GM04504 (cell line): ENCODE measurements around the gene MICAL3.
A peak's percentile ranks its signal among the peaks of the same experiment; 100 is the strongest.

Experiments
- DNase-seq: peaks from one replicate; pipeline ENCODE4 v3.0.0-alpha.2; 2012; ENCODE audit warnings: low read depth

Gene MICAL3

DNA sequence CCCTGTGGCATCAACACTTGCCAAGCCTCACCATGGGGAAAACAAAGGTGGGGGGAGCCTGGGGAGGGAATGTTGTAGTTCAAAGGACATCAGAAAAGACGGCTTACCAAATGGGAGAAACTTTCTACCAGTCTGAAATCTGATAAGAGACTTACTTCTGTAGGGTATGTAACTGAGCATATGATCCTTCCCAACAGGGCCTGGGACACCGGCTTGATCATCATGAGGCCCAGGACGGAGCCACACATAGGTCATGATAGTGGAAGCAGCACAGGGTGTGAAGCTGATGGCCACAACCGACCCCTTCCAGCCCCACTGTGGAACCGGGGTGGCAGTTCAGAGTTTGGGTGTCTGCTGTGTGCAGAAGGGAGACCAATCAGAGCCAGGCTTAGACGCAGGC is 51.1 kb downstream of the MICAL3 start:
- DNase-seq: no peak

DNA sequence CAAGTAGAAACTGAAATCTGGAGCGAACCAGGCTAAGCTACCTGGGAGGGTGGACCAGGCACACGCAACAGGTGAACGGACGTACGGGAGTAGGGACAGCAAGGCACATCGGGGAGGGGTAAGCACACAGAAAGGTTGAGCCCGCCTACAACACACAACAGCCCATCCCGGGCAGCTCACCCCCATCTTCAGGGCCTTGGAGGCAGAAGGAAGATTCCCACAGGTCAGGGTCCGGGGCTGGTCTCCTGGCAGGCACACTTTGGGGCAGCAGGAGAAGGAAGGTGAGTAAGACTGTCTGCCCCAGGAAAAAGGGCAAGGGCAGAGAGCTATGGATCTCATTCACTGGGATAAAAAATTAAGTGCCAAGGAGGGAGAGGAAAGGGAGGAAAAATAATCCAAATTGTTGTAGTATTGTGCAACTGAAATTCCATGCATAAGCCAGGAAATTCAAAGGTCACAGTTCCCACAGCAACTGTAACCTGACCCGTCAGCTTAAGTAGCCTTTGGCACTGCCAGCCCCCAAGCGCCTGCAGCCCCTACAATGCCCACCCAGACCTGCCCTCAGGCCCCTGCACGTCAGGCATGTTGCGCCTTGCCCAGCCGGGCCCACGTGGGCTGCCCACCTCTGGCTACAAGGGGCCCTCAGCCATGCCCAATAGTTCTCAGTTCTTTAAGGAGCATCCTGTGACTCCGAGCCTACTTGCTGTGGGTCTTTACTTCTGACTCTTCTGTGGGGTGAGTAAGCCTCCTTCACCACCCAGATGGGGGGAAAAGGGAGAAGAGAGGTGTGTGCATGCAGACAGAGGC is 51.8 kb downstream of the MICAL3 start:
- peak; percentile 51 for DNase-seq

DNA sequence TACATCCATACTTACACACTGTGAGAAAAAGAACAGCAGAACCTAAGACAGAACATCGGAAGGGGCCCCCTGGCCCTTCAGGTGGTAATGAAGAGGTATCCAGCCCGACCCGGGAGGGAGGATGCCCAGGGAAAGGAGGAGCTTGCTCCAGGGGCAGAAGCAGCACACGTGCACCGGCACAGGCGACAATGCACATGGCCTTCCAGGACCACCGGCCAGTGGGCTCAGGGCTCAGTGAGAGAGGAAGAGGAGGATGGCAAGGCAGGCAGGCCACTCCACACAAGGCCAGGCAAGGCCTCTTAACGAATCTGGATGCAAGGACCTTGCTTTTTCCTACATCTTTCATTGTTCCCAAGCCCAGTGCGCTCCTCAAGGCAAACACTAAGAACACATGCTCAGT is 52.6 kb downstream of the MICAL3 start:
- DNase-seq: no peak

DNA sequence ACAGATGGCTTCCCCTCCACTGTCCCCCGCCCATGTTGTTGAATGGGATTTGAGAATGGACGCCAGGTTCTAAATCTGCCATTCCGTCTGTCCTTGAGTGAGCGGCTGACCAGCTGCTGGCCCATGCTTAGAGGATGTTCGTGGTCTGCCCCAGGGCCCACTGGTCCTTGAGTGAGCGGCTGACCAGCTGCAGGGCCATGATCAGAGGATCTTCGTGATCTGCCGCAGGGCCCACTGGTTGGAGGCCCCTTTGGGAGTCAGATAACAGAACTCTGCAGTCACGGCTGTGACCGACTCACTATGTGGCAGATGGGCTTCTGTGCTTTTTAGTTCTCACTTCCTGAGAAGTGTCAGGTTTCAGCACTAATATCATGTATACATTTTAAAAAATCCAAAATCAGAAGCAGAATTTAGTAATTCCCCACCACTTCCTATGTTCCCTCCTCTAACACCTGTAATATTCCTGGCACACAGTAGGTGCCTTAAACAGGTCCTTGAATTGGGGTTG is 54.1 kb downstream of the MICAL3 start:
- DNase-seq: no peak

DNA sequence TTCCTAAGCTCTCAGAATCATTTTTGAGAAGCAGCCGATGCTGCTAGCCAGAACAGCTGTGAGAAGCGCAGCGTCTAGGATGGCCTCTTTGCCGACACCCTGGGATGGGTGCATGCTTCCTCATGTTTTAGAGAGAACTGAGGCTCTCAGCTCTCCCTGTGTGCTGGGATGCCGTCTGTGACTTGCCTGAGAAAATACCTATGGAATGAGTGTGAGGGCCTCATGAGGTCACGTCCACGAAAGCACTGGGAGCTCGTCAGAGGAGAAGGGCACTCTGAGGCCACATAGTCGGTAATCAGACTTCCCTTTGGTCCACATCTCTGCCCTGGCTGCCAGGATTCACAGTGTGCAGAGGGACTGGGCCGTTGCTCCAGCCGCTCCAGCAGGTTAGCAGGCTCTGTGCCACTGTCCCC is 54.7 kb downstream of the MICAL3 start:
- DNase-seq: peak; percentile 80

DNA sequence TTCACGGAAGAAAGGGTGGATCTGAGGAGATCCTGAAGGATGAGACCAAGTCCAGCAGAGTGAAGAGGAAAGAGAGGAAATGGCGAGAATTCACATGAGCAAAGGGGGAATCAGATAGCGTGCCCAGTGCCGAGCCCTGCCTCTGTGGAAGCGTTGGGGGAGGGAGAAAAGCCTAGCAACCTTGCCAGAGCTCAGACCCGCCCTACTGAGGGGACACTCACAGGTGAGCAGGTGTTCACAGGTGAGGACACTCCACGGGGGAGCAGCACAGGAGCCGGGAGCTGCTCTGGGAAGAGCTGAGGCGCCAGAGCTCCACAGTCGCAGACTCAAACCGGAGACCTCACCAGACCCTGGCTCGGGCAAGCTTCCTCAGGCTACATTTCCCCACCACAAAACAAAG is 56.2 kb downstream of the MICAL3 start:
- DNase-seq: no peak

DNA sequence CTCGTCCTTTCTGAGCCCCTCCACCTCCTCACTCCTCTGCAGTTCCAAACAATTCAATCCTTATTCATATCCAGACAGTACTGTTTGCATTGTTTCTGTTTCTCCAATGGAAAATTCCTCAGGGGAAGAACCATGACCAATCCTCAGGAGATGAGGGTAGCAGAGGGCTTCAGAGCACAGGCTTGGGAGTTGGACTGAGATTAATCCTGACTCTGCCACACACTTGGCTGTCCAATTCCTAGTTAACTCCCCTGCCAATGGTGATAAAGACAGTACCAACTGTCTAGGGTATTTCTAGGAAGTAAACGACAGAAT is 58.0 kb downstream of the MICAL3 start:
- no peak for DNase-seq

DNA sequence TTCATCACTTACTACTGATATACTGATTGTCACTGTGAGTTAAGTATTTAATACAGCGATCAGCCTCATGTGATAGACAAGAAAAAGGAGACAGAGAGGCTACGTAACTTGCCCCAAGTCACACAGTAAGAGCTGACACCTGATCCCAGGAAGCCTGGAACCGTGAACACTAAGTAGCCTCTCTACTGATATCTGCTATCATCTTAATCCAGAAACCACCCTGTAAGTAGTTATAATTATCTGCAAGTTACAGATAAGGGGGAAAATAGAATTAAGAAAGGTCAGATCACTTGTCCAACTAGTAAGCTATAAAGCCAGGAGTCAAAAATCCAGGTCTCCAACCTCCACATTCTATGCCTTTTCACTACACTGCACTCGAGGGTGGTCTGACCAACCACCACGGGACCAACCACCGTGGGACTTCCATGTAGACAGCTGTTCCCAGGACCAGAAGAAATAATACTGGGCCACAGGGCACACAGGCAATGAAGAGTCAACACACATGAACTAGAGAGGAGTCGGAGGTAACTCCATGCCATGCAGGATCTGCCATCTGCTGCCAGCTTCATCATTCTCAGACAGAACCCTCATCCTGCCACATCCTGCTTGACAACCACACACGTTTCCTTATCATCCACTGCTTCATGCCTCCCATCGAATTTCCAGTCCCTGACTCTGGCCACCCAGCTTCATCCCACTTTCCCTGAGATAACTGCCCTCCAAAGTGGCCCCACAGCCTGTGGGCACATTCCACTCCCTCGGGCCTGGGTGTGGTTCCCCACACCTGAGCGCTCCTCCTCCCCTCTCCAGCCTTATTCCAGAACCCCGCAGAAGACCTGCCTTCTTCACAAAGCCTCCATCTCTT is 58.6 kb downstream of the MICAL3 start:
- DNase-seq: no peak

DNA sequence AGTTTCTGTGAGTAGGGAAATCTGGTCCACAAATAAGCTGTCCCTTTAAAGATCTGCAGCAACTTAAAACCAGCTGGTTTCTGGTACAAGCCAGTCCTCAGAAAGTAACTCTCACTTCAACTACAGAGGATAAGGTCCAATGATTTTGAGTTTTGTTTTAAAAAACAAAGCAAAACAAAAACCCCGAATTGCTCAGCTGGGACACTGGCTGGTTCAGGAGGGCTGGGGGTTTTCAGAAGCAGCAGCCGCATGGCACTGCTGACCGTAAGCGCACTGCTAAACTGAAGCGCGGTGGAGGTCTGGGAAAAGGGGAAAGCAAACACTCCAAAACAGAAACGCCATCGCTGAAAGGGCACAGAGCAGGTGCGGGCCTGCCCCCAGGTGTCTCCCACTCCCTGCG is 59.7 kb downstream of the MICAL3 start:
- no peak for DNase-seq

DNA sequence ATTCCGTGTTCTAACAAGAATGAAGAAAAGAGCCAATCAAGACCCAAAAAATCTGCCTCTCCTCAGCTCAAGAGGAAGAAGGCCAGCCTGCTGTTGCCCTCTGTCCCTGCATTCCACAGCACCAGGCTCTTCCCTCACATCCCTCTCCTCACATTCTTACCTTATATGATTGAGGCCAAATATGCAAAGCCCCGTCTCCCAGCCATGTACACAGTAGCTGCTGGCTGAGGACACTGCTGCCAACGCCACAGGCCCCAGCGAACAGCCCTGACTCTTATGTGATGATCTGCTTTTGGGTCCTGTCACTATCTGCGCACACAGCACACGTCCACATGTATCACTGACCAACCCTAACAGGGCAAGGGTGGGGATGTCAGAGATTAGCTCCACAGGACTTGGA is 60.2 kb downstream of the MICAL3 start:
- no peak for DNase-seq

DNA sequence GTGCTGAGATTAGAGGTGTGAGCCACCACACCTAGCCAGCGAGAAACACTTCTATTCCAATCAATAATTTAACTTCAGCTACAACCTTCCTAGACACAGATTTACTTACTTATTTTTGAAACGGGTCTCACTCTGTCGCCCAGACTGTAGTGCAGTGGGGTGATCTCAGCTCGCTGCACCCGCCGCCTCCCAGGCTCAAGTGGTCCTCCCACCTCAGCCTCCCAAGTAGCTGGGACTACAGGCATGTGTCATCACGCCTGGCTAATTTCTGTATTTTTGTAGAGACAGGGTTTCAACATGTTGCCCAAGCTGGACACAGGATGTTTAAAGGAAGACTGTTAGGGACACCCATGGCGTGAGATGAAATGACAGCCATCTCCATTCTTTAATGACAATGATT is 61.3 kb downstream of the MICAL3 start:
- DNase-seq: no peak

DNA sequence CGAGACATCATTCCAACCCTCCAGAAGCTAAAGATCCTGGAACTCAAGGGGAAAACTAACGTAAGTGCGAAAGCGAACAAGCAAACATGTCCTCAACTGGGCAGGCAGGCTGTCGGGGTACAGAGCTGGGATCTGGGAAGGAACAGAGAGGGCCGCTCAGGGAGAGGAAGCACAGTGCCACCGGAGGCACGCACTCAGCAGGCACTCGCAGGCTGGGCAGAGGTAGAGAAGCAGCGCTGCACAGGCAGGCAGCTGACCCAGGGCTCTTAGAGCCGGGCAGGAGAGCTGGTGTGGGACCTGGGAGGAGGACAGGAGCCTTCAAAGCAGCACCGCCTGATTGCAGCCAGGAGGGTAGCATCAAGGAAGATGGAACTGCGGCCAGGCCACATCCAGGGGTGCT is 62.2 kb downstream of the MICAL3 start:
- DNase-seq: no peak

DNA sequence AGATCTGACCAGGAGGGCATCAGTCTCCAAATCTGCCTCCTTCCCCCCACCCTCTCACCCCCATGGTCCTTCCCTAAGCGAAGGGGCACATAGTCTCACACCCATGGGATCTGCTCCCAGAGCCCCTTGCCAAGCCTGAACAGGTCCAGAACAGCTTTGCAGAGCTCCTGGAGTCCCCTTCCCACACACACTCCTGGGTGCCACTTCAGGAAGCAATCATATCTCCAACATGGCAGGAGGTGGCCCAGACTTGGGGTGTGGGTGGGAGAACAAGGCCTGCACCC is 63.0 kb downstream of the MICAL3 start:
- no peak for DNase-seq

DNA sequence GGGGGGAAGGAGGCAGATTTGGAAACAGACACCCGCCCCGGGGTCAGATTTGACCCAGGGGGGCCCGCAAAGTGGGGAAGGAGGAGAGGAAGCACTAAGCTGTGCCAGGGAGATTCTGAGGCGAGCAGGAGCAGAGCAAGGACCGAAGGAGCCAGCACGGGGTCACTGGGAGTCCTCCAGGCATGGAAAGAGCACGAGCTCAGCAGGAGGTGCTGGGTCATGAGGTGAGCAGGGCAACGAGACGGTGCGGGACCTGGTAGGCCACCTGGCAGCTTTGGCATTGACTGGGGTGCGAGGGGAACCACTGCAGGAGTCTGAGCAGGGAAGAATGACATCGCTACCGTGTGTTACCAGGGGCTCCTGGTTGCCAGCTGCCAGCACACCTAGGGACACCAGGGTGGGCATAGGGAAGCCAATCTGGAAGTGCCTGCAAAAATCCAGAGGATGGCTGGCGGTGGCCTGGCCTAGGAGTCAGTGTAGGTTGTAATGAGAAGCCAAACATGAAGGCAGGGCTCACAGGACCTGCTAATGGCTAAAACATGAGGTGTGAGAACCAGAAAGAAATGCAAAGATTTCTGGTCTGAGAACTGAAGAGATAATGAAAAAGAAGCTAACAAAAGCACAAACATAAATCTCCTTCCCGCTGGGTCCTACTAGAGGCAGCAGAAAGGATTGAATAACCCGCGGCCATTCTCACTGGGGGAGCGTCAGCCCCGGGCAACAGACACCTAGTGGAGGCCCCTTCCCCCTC is 63.5 kb downstream of the MICAL3 start:
- no peak for DNase-seq

DNA sequence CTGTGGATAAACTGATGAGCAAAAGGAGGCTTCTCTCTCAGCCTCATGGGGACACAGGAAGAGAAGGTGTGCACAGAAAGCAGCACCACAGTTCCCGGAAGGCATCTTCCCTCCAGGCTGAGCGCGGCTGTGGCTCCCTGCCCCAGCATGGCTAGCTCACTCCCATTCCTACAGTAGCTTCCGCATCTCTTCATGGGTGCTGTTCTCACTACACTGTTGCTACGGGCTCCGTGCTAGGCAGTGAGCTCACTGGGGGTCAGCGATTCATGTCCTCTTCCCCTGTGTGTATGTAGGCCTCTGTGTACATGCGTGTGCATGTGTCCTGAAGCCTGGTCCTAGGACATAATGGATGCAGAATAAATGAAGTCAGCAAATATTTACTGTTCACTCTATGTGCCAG is 64.3 kb downstream of the MICAL3 start:
- DNase-seq: no peak

DNA sequence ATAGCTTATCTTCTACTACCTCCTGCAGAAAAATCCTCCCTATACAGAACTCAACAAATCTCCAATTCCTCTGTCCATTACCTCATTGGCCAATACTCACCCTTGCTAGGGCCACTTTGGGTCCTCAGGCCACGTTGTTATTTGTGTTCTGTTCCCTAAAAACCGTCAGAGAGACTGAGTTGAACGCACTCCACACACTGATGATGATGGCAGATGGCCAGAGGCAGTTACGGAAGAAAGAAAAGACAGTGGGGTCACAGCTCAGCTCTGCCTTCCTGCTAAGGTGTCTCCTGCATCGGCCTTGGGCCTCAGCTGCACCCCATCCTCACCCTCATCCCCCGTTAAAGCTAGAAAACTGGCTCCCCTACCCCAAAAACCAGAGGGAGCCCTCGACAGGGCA is 66.2 kb downstream of the MICAL3 start:
- no peak for DNase-seq

DNA sequence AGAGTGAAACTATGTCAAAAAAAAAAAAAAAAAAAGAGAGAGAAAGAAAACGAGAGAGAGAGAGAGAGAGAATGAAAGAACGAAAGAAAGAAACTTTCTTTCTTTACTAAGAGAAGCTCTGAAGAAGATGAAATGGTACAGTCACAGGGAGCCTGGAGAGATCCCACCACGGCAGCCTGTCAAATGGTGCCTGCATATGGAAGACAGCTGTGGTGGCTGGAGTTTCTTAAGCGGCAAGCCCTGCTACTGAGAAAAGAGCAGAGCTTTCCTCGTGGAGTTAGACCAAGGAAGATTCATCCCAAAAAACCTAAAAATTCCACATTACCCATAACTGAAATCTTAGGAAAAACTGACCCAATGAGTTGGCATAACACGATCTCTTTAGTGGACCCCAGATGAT is 66.7 kb downstream of the MICAL3 start:
- peak; percentile 22 for DNase-seq

DNA sequence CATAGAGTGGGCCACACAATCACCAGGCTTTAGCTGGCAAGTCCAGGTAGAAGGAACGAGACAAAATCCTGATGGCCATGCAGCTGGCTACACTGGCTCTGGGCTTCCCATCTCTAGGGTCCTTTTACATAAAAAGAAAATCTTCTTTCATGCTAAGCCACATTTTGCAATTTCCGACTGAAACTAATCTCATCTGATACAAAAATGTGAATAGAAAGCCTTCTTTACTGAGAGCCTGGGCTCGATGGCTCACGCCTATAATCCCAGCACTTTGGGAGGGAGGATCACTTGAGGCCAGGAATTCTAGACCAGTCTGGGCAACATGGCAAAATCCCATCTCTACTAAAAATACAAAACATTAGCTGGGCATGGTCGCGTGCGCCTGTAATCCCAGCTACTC is 67.2 kb downstream of the MICAL3 start:
- DNase-seq: no peak

DNA sequence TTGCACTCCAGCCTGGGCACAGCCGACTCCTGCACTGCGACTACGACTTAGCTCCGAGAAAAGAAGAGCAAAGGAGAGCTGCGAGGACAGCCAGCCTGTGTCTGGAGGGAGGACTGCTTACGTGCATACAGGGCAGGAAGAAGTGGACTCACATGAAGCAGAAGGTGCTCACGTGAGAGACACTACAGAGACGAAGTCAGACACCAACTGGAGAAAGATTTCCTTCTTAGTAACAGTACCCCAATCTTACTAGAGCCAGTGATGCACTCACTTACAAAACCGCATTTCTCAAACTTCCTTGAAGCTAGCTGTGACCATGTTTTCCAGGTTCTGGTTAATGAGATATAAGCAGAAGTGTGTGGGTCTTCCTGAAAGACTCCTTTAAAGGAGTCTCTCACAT is 67.7 kb downstream of the MICAL3 start:
- DNase-seq: no peak

DNA sequence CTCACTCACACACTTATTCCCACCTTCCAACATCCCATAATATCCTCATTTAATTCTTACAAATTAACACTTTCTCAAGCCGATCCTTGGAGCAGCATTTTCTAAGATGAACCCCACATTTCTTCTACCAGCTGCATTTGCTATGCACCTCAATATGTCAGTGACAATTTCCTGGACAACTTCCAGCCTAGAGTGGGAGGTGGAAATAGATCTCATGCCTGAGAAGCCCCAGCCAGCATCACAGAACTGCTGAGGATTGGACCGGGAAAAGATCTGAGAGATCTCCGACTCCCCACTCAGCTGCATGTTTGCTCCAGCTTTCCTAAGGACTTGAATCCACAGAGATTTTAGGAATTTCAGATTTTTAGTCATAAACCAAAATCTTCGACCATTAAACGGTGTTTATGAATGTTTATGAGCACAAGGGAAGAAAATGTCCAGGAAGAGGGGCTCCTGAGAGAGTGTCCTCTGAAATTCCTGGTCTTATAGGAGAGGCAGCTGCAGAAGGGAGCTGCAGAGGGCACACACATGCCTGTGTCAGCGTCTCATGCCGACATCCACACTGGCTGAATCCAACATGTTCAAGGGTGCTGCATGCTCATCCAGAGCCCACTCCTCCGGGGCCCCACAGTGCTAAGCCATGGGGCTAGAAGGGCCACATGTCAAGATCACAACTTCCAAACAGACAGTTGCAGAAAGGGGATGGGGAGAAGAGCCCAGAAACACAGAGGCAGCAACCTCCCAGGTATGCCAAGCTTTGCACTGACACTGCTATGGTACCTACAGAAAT is 68.6 kb downstream of the MICAL3 start:
- DNase-seq: no peak

DNA sequence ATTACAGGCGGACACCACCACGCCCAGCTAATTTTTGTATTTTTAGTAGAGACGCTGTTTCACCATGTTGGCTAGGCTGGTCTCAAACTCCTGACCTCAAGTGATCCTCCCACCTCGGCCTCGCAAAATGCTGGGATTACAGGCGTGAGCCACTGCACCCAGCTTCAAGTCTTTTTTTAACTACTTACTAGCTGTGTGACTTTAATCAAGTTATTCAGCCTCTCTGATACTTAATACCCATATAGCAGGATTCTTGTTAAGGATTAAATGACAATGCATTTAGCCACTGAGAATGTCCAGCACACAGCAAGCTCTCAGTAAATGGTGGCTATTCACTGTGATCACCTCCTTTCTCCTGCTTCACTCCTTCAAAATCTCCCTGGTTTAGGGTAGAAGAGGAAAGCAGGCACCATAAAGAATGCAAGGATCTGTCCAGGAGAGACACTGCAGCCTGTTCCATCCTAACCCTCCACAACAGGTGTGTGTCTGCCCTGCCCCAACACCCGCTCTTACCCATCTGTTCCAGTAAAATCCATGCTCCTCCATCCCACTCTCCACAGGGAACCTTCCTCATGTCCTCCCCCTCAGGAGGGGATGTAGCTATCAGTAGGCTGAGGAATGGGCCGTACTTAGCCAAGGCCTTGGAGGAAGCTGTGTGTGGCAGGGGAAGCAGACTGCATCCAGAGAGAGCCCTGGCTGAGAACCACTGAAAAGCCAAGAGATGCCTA is 69.3 kb downstream of the MICAL3 start:
- no peak for DNase-seq
